DLD1 (cell line): ENCODE data around the gene HIVEP2.

ENCODE experiments used
- in situ Hi-C: cut with HindIII; loops from 2 replicates; pipeline ENCODE4 v1.10.0; 2017; ENCODE audit warnings: low sequenced_read_pairs

HIVEP2 gene

DNA sequence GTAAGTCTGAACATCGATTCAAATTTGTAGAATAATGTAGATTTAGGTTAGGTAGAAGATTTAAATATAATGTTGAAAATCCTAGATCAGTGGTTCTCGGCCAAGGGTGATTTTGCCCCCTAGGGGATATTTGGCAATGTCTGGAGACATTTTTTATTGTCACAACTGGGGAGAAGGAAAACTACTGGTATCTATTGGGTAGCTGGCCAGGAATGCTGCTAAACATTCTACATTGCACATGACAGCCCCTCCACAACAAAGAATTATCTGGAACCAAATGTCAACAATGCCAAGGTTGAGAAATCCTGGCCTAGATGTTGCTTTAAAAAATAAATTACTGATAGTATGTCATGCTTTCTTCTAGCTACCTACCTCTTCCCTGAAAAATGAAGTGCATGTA is 76.1 kb downstream of the HIVEP2 start:
- in situ Hi-C loops, result no loop called here

DNA sequence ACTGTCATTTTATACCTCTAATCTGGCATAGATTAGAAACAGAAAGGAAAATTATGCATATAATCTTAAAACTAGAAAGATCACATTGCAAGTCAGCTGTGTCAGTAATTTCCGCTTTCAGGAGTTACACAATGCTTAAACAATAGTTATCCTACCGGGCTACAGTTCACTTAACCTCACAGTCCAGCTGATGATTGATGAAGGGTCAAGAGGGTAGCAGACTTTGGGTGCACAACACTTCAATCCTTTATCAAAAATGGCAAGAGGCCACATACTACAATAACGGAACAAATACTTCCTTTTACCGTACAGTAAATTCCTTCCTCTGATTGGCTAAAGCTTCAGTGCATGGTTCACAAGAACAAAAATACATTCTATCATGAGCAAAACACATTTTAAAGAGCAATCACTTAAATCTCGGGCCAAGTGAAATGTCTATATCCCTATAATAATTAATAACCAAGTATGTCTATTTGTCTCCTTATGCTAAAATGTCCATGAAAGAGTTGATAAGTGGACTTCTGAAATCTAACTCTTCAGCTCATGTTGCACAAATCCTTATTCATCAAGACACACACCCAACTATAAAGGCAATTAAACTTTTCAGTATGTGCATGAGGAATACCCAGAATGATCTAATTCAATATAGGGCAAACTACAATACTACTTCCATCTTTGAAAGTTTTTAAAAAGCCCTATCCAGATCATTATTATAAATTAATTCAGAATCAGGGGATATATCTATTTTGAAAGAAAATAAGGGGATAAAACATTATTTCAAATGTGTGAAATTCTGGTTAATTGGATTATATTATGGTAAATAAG is 76.8 kb downstream of the HIVEP2 start:
- in situ Hi-C loops, result no loop called here

DNA sequence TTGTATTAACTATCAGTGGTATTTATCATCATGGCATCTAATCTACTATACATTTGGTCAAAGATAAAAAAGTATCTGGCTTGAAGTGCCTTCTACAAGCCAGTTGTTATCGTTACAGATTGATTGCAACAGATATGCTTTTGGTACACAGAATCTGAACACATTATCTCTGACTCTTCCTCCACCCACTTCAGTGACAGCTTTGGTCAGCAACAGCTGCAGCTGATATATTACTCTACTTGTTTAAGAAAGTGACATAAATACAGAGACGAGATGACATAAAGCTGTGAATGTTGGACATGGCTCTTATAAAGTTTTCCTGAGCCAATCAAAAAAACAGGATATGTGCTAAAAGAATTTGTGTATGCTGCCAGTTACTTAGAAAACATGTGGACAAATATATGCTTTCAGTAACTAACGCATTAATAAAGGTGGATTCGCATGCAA is 77.6 kb downstream of the HIVEP2 start:
- in situ Hi-C loops, result no loop called here

DNA sequence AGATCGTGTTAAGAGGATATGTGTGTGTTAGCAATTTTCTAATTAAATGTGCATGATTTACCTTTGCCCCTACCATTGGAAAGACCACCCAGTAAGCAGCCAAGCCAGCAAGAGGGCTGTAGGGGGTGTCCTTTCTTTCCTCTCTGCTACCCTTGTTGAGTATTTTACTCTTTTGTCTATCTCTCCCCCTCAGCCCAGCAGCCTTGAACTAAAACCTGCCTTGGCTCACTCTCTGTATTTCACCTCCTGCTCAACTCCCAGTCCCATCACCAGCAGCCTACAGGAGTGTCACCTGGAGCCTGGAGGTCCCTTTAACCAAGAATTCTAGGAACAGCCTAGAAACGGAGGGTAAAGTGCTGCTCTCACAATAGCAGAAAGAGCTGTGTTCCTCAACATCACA is 81.0 kb downstream of the HIVEP2 start:
- in situ Hi-C loops, result no loop called here

DNA sequence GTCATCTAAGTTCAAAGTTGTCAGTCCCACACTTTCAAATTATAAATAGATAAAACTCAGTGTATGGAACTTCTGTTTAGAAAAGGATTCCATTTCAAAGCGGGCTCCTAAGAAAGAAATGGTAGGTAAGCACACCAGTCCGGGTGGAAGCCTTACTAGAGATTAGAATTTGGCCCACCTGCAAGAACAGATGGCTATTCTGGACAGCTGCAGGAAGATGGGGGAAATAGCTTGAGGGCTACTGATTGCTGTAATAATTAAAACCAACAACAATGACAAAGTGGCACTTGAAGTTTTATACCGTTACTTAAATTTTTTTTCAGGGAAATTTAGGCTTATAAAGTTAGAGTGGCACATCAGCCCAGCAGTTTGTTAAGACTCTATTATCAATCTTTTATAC is 83.3 kb downstream of the HIVEP2 start:
- in situ Hi-C loops, result no loop called here

DNA sequence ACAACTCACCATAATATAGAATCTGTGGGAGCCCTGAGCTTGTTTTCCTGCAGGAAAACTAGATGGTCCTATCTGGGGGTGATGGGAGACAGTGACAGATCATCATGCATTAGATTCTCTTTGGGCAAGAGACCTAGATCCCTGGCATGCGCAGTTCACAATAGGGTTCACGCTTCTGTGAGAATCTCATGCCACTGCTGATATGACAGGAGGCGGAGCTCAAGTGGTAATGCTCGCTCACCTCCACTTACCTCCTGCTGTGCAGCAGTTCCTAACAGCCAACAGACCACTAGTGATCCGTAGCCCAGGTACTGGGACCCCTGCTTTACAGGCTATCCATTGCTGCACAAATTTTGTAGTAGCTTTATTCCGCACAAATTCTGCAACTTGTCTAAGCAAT is 84.5 kb downstream of the HIVEP2 start:
- in situ Hi-C loops, result no loop called here

- in situ Hi-C loops, result no loop called here
Observed at GRCh38 chr6:142857796-142858555, 87.0 kb downstream of the HIVEP2 start.

DNA sequence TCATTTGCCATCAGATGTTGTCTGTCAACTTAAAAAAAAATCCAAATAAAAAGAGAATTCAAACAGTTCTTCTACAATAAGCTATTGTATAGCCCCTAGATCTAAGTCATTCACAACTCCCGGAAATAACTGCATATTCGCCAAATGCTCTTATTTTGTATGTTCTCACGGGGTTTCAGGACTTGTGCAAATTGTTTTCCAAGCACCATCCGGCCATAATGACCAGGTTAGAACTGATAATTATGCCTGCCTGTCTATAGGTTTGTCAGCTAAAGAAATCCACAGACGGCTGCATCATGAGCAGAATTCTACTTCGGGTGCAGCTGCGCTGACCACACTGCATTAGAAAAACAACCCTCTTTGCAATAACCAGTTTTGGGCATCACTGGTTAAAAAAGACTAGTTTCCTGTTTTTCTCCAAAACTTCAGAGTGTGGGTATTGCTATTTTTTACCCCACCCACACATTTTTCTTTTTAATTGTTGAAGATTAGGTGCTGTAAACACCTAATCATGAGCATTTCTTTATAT is 87.7 kb downstream of the HIVEP2 start:
- in situ Hi-C loops, result no loop called here

GRCh38 chr6:142856624-142857232 is 88.2 kb downstream of the HIVEP2 start:
- in situ Hi-C loops, result no loop called here

DNA sequence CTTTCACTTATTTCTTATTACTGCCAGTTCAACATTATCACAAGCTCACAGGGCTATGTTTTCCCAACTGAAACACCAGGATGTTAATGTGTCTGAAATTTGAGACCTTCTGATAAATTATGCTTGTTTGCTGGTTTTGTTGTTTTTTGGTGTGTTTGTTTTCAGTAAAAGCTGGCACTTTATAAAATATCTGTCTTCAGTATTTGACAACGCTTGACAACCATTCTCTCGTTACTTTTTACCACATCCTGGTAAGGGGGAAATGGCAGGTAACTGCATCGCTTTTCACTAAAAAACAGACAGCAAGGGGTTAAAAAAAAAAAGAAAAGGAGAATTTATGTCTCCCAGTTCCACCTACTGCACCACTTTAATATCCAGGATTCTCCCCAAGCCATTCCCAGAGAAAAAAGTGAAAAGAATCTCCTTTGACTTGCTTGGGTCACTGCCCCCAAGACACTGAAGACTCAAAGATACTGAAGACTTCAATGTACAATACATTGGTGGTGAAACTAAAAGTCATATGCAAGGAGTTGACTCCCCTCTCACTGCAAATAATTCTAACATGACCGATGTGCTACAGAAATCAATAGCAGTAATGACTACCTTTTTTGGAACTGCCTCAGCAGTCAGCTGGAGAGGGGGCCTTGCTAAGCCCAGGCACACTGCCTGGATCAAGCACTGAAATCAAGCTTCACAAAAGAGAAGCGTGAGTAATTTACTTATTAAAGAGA is 88.9 kb downstream of the HIVEP2 start:
- in situ Hi-C loops, result no loop called here

GRCh38 chr6:142854589-142855488 is 90.1 kb downstream of the HIVEP2 start:
- in situ Hi-C loops, result no loop called here

- in situ Hi-C loops, result no loop called here
Observed at GRCh38 chr6:142853244-142854180, 91.5 kb downstream of the HIVEP2 start.

DNA sequence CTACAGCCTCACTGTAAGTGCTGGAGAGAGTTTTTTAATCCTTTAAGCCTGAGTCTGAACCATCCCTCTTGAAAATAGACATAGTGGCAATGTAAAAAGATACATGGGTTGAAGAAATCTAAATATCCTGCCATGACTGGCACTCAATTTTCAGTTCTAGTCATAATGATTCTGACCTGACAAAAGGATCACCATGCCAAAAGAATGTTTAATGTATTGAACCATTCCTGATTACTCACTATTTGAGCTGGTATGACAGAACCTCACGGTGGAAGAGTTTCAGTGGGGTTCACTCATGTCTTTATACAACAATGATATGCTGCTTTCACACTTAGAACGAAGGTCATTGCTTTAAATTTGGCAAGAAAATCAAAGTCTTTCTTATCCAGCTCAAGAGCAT is 93.4 kb downstream of the HIVEP2 start:
- in situ Hi-C loops, result no loop called here

DNA sequence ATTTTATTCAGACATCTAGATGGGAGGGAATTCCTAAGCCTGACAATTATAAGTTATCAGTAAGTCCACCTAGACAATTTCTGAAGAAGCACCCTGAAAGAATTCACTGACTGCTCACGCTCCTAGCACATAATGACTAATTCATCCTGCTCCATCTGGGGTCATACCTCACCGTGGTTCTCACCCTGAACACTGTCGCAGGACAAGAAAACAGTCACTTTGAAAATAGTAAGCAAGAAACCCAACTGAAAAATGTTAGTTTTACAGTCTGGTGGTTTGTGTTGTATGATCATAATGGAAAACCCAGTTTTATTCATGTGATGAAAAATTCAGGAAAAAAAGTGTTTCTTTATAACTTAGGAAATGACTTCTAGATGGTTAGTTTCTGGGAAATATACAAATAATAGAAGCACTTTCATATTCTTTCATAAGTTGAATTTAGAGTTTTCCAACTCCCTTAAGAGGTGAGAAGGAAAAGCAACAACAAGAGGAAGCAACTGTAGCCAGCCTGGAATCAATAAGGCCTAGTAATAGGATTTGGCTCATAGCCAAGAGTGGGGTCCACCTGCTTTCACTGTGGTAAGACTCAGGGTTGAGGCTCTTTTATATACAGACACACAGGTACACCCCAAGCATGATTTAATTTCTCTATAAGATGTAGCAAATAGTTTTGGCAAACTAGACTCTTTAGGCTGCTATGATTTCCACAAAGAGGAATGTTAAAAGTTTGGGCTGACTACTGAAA is 94.1 kb downstream of the HIVEP2 start:
- in situ Hi-C loops, result no loop called here

DNA sequence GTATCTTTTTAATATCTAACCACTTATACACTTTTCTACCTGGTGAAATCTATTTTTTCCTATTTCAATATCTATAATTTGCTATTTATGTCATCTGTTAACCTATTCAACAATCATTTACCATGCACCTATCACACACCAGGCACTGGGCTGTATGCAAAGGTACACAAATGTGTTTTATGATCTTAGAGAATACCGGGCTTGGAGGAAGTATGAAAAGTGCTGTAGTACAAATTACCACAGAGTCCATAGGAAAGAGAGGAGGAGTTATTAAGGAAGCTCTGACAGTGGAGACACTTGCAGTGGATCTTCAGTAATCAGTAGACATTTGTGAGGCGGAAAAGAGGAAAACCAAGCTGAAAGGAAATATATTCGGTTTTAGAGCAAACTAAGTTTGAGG is 96.0 kb downstream of the HIVEP2 start:
- in situ Hi-C loops, result no loop called here

- in situ Hi-C loops, result no loop called here
Observed at GRCh38 chr6:142848156-142848555, 96.8 kb downstream of the HIVEP2 start.

DNA sequence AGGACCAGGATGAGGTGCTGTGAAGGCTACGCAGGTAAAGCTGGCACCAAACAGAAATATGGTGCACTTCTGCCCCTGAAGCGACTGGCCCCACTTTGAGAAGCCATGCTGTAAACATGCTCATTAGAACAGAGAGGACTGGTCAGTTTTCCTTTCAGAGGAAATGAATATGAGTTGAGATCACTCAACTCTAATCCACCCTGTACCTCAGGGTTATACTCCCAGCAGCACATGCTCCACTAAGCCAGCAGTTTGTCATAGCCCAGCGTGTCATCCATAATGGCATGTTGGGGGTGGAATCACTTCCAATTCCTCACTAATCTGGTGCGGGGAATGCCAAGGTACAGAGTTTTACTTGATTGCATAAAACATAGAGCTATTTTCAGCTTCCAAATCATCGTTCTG is 98.1 kb downstream of the HIVEP2 start:
- in situ Hi-C loops, result no loop called here

GRCh38 chr6:142846459-142846831 is 98.5 kb downstream of the HIVEP2 start:
- in situ Hi-C loops, result no loop called here
